ENCODE data around the gene TMEM167A.

DNA sequence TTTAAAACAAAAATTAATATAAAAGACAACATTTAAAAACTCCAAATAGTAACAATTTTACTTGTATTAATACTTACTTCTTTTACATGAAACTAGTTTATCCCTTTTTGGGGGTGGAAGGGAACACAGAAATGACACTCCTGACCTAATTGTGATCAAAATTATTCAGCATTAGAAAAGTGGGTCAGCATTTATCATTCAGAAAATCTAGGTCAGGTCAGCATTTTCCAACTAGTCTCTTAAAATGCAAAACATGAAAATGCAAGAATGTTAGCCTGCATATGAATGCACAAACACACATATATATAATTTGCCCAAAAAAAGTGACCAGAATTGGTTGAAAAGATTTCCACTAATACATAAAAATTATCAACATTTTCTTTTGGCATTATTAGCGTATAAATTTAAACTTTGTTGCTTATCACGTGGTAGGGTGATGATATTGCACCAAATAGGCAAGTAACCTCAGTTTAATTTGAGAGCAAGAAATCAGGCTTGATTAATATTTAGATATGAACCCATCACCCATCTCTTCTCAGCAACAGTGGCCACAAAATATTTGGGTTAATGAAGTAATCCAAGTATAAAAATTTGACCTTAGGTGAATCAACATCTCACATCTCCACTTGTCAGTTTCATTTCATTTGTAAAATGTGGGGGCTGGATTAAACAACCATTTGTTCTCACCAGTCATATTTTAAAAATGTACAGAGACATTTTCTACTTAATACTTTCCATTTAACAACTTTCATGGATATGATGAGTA is 5.7 kb downstream of the TMEM167A start:
- TF ChIP-seq, protein P1, sequence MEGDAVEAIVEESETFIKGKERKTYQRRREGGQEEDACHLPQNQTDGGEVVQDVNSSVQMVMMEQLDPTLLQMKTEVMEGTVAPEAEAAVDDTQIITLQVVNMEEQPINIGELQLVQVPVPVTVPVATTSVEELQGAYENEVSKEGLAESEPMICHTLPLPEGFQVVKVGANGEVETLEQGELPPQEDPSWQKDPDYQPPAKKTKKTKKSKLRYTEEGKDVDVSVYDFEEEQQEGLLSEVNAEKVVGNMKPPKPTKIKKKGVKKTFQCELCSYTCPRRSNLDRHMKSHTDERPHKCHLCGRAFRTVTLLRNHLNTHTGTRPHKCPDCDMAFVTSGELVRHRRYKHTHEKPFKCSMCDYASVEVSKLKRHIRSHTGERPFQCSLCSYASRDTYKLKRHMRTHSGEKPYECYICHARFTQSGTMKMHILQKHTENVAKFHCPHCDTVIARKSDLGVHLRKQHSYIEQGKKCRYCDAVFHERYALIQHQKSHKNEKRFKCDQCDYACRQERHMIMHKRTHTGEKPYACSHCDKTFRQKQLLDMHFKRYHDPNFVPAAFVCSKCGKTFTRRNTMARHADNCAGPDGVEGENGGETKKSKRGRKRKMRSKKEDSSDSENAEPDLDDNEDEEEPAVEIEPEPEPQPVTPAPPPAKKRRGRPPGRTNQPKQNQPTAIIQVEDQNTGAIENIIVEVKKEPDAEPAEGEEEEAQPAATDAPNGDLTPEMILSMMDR (IDR thresholded peaks at IDR 0.05) = no peak
- TF ChIP-seq POLR2A (IDR thresholded peaks at IDR 0.05) = no peak
